Mucosa of descending colon (tissue), 3 donors: ENCODE measurements around the gene OGFOD3. TPM values are rescaled to one million over a fixed set of nuclear protein-coding genes. Genes with fewer than 3 reads are reported as not detected.

Source experiments
- ATAC-seq: fragments of 200-7000 bp; cut with Tn5 transposase; one replicate; pipeline ENCODE4 v1.9.1; 2020; ENCODE audit warnings: mild to moderate bottlenecking, moderate library complexity
- DNase-seq, 3 donors: peaks; one replicate each; pipeline ENCODE4 v3.0.0-alpha.2; 2020
- H3K36me3 ChIP-seq: fragments of 200-600 bp; one replicate; pipeline ENCODE4 v1.8.0; 2021; ENCODE audit warnings: low read depth, mild to moderate bottlenecking
- H3K4me1 ChIP-seq: fragments of 200-600 bp; one replicate; pipeline ENCODE4 v1.8.0; 2021; ENCODE audit warnings: low read depth, mild to moderate bottlenecking
- H3K4me3 ChIP-seq: fragments of 200-600 bp; one replicate; pipeline ENCODE4 v1.8.0; 2021; ENCODE audit warnings: mild to moderate bottlenecking
- H3K9me3 ChIP-seq: fragments of 200-600 bp; one replicate; pipeline ENCODE4 v1.8.0; 2021; ENCODE audit warnings: mild to moderate bottlenecking
- intact Hi-C, 2 donors: fragments of 100-400 bp; cut with DNase I in 1 of 2; cut with micrococcal nuclease in 1 of 2; formaldehyde crosslinking; loops; one replicate each; pipeline versions ENCODE4 v1.11.0 to v1.11.1; 2022; cut with DNase I, micrococcal nuclease
- total RNA-seq, 3 donors: library from RNA; stranded (reverse); fragmentation: NEBNext Ultra II Directional in 2 of 3; extraction: Animal tissue kit (Norgen Biotek cat#: 25700) in 2 of 3; gene quantifications; one replicate each; pipeline versions ENCODE4 v1.2.1 to v1.2.4, GENCODE V29; 2021 to 2023
- TF ChIP-seq, protein P1 (sequence below): fragments of 200-600 bp; IDR thresholded peaks from one replicate; pipeline ENCODE4 v1.8.0; 2022; ENCODE audit warnings: antibody characterized with exemption, mild to moderate bottlenecking
- donor health status: DM: no; HTN: no; CAD: no; lungs with moderate emphysema.
- donor health status: DM: no; HTN: no; CAD: no.
- donor health status: DM: no; HTN: yes; CAD: no.

The OGFOD3 gene
- total RNA-seq, 3 donors from 2014 or later, result 26.2 to 28.8 (median 26.2) TPM

DNA sequence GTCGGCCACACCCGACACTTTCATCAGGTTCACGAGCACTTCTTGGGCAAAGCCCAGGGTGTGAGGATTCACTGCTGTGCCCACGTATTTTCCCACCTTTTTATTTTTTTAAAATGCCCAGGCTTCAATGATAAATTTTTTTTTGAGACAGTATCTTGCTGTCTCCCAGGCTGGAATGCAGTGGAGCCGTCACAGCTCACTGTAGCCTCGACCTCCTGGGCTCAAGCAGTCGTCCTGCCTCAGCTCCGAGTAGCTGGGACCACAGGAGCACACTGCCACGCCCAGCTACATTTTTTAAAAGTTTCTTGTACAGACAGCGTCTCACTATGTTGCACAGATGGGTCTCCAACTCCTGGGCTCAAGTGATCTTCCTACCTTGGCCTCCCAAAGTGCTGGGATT, 29.0 kb downstream of the OGFOD3 start:
- Histone ChIP-seq H3K9me3 (no peaks in the 10 kb centered on the region), H3K36me3 (no peaks in the 10 kb centered on the region), H3K4me3 (no peak overlapping the region), H3K4me1 (peaks cover 5% of the 10 kb centered on the region)
- intact Hi-C loops, result no loop called here
- TF ChIP-seq, protein P1, sequence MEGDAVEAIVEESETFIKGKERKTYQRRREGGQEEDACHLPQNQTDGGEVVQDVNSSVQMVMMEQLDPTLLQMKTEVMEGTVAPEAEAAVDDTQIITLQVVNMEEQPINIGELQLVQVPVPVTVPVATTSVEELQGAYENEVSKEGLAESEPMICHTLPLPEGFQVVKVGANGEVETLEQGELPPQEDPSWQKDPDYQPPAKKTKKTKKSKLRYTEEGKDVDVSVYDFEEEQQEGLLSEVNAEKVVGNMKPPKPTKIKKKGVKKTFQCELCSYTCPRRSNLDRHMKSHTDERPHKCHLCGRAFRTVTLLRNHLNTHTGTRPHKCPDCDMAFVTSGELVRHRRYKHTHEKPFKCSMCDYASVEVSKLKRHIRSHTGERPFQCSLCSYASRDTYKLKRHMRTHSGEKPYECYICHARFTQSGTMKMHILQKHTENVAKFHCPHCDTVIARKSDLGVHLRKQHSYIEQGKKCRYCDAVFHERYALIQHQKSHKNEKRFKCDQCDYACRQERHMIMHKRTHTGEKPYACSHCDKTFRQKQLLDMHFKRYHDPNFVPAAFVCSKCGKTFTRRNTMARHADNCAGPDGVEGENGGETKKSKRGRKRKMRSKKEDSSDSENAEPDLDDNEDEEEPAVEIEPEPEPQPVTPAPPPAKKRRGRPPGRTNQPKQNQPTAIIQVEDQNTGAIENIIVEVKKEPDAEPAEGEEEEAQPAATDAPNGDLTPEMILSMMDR, result no peak
- no peak for ATAC-seq
- no peak for DNase-seq

DNA sequence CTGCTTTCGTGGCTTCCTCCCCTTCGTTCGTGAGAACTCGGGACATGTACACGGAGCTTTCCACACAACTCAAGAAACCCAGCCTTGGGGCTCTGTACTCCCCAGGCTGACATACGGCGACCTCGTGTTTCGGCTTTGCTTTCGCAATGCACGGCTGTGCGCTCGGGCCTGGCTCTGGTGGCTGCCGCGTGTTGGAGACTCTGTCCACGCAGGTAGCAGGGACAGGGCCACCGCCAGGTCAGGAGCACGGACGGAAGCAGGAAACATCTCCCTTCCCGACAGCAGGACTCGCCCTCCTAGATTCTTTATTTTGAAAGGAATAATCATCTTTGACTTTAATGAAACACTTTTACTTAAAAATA, 29.5 kb downstream of the OGFOD3 start:
- Histone ChIP-seq H3K4me1 (peaks cover 5% of the 10 kb centered on the region), H3K9me3 (no peaks in the 10 kb centered on the region), H3K36me3 (no peaks in the 10 kb centered on the region), H3K4me3 (no peak overlapping the region)
- TF ChIP-seq, protein P1, result no peak
- intact Hi-C loops, result no loop called here
- DNase-seq (no peak), ATAC-seq (no peak)

DNA sequence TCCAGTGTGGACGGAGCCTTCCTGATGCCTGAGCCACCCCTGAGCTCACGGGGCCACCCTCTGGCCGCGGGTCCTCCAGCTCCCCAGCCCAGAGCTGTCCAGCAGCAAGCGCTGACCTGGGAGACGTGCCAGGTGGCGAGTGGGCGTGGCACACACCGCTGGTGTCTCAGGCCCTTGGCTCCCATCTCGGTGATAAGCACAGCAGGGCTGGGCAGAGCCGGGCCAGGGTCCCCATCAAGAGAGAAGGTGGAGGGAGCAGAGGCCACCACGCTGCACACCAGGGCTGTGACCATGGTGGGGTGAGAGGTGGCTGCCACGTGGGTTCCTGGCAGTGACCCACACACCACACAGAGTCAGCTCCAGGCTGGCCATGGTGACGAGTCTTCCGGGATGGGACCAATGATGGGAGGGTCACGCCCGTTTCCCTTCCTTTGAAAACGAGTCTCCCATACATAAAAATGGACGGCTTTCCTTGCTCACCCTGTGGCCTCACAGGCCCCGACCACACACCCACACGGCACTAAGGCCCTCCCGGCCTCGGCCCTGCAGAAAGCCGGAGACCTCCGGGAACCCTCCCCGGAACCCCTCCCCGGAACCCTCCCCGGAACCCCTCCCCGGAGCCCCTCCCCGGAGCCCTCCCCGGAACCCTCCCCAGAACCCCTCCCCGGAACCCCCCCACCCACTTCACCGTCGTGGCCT, 30.0 kb downstream of the OGFOD3 start:
- ATAC-seq, result peak; percentile 59
- no peaks in the 10 kb centered on the region for H3K9me3 ChIP-seq
- intact Hi-C loops, result no loop called here
- H3K4me3 ChIP-seq, result no peak overlapping the region
- H3K36me3 ChIP-seq, result no peaks in the 10 kb centered on the region
- H3K4me1 ChIP-seq, result peaks cover 5% of the 10 kb centered on the region
- TF ChIP-seq, protein P1, result no peak
- peak; percentile 69 to 75 (median 72) for DNase-seq

DNA sequence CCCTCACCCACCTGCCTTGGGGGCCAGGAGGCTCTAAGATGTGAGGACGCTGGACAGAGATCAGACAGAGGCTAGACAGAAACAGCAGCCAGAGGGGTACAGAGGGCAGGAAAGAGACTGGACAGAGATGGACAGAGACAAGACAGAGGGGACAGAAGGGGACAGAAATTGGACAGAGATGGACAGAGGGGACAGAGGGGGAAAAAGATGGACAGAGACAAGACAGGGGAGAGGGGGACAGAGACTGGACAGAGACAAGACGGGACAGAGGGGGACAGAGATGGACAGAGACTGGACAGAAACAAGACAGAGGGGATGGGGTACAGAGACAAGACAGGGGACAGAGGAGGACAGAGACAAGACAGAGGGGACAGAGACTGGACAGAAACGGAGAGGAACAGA, 30.7 kb downstream of the OGFOD3 start:
- intact Hi-C loops, result no loop called here
- TF ChIP-seq, protein P1, result no peak
- Histone ChIP-seq H3K4me1 (peaks cover 5% of the 10 kb centered on the region), H3K36me3 (no peaks in the 10 kb centered on the region), H3K4me3 (no peak overlapping the region), H3K9me3 (no peaks in the 10 kb centered on the region)
- DNase-seq, result no peak
- ATAC-seq, result no peak

DNA sequence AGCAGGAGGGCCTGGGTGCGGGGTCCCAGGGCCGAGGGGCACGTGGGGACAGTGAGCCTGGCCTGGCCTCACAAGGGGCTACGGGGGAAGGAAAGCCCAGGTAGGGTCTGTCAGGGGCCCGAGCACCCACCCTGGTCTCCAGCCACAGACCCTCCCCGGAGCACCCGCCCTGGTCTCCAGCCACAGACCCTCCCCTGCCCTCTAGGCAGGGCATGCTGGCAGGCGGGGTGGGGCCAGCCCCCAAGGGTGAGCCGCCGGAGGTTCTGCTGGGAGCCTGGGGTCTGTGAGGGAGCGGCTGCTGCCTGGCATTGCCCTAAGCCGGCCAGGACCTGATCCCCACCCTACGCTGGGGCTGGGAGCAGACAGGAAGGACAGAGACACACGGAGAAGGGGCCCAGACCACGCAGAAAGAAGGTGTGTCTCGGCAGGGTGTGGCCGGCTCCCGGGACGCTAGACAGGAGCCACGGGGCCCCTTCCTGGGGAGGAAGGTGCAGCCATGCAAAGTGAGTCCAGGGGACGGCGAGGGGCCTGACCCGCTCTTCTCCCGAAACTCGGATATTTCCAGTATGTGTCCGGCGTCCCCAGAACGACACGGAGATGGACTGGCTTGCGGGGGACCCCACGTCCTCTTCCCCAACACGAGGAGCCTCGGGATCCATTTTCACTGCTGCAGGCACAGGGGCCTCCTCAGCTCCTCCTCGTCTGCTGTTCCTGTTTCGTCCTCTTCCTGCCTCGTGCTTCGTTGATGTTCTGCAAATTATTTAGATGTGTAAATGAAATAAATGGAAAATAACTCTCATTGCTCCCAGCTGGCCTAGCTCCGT, 31.3 kb downstream of the OGFOD3 start:
- no peaks in the 10 kb centered on the region for H3K9me3 ChIP-seq
- DNase-seq (no peak), ATAC-seq (peak; percentile 12)
- intact Hi-C loops, result no loop called here
- TF ChIP-seq, protein P1, result no peak
- peaks cover 5% of the 10 kb centered on the region for H3K4me1 ChIP-seq
- no peak overlapping the region for H3K4me3 ChIP-seq
- H3K36me3 ChIP-seq, result no peaks in the 10 kb centered on the region
